Epidermal melanocyte (primary cell): ENCODE measurements around the gene DUSP18.
"Not testable (repeated sequence)": the region's sequence is repeated elsewhere in the genome, so short reads cannot be mapped to it uniquely, and the experiment has no call there.

Experiments used
- DNase-seq: peaks from one replicate; pipeline ENCODE4 v3.0.0; 2011; ENCODE audit warnings: low spot score; ENCODE audit not compliant: insufficient read length

The DUSP18 gene

DNA sequence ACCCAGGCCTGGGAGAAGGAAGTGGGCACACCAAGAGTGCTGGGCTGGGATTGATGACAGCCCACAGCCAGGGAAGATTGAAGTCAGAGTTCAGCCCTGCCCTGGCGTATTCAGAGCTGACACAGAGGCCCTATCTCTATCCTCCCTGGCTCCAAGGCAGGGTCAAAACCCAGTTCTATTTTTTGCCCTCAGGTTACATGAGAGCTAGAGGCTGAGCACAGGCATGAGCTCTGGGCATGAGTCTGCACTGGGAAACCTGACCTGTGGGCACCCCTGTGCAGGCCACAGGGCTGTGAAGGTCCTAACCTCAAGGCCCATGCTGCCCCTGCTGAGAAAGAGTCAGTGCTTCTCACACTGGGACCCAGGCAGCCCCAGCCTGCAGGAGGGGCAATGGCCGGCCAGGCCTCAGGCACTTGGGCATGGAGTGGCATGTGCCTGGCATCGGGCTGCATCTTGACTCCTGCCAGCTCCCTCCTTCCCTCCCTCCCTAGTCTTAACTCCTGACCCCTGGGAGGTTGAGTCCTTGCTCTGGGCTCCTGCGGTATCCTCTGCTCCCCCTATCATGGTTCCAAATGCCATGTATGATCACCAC, 26.7 kb downstream of the DUSP18 start:
- DNase-seq, result no peak

DNA sequence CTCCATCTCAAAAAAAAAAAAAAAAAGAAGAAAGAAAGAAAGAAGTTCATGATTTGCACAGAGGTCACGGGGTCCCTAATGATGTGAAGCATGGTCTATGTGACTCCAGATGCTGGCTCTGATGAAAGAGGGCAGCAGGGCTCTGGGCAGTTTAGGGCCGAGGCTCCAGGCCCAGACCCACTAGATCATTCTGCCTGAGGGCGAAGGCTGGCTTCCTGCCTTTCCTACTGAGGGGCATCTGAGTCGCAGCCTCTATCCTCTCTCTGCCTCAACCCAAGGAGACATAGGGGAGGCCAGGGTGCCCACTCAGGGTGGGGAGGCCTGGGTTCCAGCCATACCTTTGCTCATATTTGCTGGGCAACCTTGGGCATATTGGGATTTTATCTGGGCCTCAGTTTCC, 27.3 kb downstream of the DUSP18 start:
- no peak for DNase-seq

DNA sequence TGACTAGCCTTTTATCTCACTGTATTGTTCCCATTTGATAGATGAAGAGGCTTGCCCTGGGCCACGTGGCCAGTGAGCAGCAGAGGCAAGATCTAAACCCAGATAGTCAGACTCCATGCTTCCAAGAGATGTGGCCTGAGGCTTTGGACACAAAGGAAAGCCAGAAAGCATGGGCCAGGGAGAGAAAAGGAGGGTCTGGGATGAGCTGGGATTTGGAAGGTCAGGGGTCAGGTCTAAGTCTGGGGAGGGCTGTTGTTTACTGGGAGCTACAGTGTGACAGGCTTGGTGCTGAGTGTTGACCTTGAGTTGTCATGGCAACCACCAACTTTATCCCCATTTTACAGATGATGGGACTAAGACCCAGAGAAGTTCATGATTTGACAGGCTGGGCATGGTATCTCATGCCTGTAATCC, 30.0 kb downstream of the DUSP18 start:
- no peak for DNase-seq

DNA sequence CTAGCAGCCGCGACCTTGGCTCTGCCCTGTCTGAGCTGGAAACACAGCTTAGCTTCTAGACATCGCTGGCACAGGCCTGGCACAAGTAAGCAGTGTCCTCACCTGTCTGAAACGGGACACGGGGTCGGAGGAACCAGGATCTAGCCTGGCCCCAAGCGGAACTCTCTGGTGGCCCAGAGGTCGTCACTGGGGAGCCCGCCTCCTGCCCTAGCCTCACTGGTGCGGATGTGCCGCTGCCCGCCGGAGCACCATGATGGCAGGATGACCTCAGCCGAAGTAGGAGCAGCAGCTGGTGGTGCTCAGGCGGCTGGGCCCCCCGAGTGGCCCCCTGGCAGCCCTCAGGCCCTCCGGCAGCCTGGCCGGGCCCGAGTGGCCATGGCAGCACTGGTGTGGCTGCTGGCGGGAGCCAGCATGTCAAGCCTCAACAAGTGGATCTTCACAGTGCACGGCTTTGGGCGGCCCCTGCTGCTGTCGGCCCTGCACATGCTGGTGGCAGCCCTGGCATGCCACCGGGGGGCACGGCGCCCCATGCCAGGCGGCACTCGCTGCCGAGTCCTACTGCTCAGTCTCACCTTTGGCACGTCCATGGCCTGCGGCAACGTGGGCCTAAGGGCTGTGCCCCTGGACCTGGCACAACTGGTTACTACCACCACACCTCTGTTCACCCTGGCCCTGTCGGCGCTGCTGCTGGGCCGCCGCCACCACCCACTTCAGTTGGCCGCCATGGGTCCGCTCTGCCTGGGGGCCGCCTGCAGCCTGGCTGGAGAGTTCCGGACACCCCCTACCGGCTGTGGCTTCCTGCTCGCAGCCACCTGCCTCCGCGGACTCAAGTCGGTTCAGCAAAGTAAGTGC, 31.2 kb downstream of the DUSP18 start:
- no peak for DNase-seq

DNA sequence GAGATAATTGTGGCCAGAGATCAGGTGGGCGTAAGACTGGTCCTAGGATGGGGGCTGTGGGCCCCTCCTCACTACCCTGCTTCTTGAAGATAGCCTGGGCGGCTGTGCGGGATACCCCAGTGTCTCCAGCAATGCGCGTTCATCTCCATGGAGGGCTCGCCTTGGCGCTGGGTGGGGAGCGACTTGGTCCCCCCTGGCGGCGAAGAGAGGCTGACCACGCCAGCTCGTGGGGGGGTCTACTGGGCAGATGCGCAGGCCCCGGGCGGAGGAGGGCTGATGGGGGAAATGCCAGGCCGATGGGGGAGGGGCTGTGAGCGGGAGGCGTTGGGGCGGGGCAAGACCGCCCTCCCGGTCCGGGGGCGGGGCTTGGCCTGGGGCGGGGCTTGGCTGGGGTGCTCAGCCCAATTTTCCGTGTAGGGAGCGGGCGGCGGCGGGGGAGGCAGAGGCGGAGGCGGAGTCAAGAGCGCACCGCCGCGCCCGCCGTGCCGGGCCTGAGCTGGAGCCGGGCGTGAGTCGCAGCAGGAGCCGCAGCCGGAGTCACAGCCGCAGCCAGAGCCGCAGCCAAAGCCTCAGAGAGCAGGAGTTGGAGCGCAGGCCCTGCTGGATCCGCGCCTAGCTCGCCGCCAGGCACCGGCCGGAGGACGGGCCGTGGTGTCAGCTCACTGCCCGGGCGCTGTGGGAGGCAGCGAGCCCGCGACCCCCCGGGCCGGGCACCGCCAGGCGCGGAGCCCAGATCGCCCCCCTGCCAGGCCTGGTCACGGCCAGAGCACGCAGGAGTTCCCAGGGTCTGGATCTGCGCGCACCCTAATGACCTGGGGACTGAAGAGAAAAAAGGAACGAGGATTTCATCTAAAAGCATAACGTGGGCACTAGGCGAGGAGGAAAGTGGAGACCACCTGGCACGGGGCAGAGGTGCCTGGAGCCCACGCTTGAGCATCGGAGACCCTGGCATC, 32.1 kb downstream of the DUSP18 start, which contains the start of gene SLC35E4:
Gene SLC35E4 (plus strand): TSS at position 509 of the 953 bp plus-strand sequence. CDS start 670 bp downstream, outside the sequence.
- DNase-seq, result peak; percentile 96

DNA sequence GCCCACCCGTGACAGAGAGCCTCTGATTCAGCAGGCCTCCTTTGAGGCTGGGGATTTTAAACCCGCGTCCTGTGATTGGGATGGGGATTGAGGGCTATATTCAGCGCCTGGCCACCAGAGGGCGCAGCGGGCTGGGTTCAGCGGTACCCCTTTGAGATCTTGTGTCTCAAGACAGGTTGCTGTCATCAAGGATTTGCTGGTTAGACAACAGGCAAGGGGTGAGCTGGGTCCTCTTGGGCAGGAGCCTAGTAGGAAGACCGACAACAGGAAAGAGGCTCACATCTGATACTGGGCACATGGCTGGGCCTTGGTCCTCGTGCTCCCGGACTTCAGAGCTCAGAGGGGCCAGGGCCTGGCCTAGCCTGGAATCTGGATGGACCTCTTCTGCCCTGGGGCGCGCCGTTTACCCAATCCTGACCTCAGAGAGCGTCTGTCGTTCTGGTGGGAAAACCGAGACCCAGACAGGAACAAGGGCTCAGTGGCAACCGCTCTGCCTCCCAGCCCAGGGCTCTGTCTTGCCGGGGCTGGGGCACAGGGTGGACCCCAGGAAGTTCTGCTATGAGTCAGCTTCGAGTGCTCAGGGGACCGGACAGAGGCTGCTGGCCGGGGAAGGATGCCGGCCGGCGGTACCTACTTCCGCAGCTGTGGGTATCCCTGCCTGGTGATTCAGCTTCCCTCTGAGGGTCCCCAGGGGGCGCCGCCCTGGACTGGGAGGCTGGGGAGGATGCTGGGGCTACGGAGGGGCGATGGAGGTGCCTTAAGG, 33.0 kb downstream of the DUSP18 start:
- peak; percentile 98 for DNase-seq

DNA sequence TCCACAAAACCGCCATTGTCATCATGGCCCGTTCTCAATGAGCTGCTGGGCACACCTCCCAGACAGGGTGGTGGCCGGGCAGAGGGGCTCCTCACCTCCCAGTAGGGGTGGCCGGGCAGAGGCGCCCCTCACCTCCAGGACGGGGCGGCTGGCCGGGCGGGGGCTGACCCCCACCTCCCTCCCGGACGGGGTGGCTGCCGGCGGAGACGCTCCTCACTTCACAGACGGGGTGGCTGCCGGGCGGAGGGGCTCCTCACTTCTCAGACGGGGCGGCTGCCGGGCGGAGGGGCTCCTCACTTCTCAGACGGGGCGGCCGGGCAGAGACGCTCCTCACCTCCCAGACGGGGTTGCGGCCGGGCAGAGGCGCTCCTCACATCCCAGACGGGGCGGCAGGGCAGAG, 36.2 kb downstream of the DUSP18 start:
- not testable (repeated sequence) for DNase-seq

DNA sequence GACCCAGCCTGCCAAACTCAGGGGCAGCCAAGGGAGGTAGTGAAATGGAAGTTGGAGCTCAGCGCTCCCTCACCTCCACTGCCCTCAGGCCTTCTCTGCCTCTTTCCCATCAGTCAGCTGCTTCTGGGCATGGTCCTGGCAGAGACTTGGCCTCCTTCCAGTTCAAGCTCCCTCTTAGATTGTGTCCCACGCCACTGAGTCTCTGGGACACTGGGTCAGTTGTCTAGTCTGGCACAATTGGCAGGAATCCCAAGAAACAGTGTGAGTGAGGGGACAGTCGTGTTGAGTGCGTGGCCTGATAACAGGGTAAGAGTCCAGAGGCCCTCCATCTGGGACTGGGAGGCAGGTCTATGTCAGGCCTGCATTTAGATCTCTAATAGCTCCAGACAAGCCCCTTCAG, 39.2 kb downstream of the DUSP18 start:
- no peak for DNase-seq

DNA sequence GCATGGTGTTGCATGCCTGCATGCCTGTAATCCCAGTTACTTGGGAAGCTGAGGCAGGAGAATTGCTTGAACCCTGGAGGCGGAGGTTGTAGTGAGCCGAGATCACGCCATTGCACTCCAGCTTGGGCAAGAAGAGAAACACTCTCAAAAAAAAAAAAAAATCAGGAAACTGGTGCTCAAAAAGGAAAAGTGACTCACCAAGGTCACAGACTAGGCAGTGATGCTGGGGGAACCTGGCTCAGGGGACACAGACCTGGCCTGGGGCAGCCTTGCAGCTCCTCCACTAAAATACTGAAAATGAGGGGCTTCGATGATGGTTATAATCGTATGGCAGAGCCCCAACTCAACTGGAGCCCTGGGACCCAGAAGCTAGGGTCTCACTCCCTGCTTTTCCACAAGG, 40.2 kb downstream of the DUSP18 start:
- DNase-seq, result no peak

DNA sequence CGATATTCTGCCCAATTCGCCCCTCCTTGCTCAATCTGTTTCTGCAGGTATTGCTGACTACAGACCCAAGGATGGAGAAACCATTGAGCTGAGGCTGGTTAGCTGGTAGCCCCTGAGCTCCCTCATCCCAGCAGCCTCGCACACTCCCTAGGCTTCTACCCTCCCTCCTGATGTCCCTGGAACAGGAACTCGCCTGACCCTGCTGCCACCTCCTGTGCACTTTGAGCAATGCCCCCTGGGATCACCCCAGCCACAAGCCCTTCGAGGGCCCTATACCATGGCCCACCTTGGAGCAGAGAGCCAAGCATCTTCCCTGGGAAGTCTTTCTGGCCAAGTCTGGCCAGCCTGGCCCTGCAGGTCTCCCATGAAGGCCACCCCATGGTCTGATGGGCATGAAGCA, 41.3 kb downstream of the DUSP18 start:
- no peak for DNase-seq

DNA sequence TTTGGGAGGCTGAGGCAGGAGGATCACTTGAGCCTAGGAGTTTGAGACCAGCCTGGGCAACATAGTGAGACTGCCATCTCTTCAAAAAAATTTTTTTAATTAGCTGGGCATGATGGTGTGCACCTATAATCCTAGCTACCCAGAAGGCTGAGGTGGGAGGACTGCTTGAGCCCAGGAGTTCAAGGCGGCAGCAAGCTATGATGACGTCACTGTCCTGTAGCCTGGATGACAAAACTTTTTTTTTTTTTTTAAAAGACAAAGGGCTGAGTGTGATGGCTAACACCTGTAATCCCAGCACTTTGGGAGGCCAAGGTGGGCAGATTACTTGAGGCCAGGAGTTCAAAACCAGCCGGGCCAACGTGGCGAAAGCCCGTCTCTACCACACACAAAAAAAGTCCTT, 47.8 kb downstream of the DUSP18 start:
- not testable (repeated sequence) for DNase-seq

DNA sequence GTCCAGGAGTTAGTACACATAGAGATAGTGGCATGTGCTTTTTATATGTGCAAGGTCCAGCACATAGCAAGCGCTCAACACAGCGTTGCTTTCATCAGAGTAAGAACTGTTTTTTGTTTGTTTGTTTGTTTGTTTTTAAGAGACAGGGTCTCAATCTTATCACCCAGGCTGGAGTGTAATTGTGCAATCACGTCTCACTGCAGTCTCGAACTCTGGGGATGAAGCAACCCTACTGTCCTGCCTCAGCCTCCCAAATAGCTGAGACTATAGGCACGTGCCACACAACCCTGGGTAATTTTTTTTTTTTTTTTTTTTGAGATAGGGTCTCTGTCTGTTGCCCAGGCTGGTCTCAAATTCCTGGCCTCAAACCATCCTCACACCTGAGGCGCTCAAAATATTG, 49.9 kb downstream of the DUSP18 start:
- no peak for DNase-seq

DNA sequence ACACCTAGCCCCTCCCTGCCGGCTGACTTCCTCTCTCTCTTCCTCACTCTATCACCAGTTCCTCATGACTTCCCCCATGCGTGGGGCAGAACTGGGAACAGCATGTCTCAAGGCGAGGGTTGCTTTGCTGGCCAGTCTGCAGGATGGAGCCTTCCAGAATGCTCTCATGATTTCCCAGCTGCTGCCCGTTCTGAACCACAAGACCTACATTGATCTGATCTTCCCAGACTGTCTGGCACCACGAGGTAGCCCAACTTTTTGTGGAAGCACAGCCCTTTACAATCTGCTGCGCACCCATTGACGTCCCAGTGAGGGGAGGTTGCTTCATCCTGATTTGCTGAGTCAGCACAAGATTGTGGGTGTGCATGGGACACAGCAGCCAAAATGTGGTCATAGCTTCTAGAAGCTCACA, 52.1 kb downstream of the DUSP18 start:
- DNase-seq, result no peak

DNA sequence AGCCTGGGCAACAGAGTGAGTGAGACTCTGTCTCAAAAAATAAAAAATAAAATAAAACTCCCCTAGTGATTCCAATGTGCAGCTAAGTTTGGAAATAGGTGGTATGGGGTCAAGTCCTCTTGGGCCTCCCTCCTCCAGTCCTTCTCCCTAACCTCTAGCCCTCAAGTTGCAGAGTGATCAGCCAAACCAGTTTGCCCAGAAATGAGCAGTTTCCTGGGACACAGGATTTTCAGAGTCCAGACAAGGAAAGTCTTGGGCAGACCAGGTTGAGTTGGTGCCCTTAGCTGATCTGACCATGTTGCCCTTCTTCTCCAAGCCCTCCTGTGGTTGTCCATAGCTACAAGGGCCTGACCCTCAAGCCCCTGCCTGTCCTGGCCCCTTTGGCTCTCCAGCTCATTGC, 52.8 kb downstream of the DUSP18 start:
- no peak for DNase-seq

DNA sequence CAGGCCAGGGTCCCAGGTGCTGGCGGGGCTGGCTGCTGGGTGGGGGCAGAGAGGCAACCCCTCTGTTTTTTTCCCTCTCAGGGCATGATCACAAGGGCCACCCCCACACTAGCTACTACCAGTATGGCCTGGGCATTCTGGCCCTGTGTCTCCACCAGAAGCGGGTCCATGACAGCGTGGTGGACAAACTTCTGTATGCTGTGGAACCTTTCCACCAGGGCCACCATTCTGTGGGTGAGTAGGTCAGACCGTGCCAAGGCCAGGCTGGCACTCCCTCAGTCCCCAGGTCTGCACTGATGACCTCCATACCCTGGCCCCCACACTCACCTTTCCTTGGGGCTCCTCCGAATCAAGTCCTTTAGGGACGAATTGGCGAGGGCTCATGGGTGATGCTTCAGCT, 53.4 kb downstream of the DUSP18 start:
- DNase-seq, result no peak

DNA sequence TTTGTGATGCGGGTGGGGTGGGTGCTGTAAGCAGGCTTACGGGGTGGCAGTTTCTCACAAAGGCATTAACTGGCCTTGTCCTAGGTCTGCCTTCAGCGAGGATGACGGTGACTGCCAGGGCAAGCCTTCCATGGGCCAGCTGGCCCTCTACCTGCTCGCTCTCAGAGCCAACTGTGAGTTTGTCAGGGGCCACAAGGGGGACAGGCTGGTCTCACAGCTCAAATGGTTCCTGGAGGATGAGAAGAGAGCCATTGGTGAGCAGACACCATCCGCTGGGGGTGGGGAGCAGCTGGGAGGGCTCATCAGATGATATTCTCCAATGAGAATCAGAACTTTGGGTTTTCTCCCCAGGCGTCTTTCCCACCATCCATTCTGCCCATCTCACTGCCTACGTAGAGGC, 54.9 kb downstream of the DUSP18 start:
- DNase-seq, result no peak
